Breast epithelium (tissue), 3 donors: ENCODE results near the gene TBC1D1.

Source experiments
- CTCF ChIP-seq, 3 donors: fragments of 450-650 bp; IDR thresholded peaks; one replicate each; pipeline ENCODE4 v1.5.1; 2016 to 2017; ENCODE audit warnings: antibody characterized with exemption in 3 of 3, mild to moderate bottlenecking in 3 of 3, moderate library complexity in 3 of 3
- POLR2A ChIP-seq: fragments of 450-650 bp; IDR thresholded peaks from one replicate; pipeline ENCODE4 v1.6.1; 2016; ENCODE audit warnings: antibody characterized with exemption, mild to moderate bottlenecking, moderate library complexity

GRCh38 chr4:38055566-38055965 lies 164.7 kb downstream of the TBC1D1 start:
- TF ChIP-seq CTCF (IDR thresholded peaks at IDR 0.05) (no peak), POLR2A (no peak)
